Adrenal gland (tissue), 12 donors: ENCODE measurements around the gene POLR3GL. TPM values are rescaled to one million over a fixed set of nuclear protein-coding genes. Genes with fewer than 3 reads are reported as not detected.

Experiments
- DNase-seq, 7 donors: peaks; one replicate each; pipeline ENCODE4 v3.0.0-alpha.2; 2019 to 2020
- H3K27ac ChIP-seq, 5 donors: fragments of 200-600 bp; sonication (generic) in 4 of 5; 1 replicate in 3 of 5; 2 replicates in 2 of 5; pipeline versions ENCODE4 v1.5.1 to v1.8.0; 2016 to 2020; ENCODE audit warnings: mild to moderate bottlenecking in 1 of 5
- H3K27me3 ChIP-seq: fragments of 200-600 bp; 2 replicates; pipeline ENCODE4 v1.8.0; 2021
- H3K36me3 ChIP-seq, 2 donors: fragments of 200-600 bp; replicated peaks in 1 of 2; 1 replicate in 1 of 2; 2 replicates in 1 of 2; pipeline versions ENCODE4 v1.5.1 to v1.8.0; 2018 to 2022
- H3K4me1 ChIP-seq, 2 donors: fragments of 200-600 bp; replicated peaks in 1 of 2; 1 replicate in 1 of 2; 2 replicates in 1 of 2; pipeline versions ENCODE4 v1.5.1 to v1.8.0; 2018 to 2021
- H3K4me3 ChIP-seq, 4 donors: fragments of 200-600 bp; sonication (generic) in 3 of 4; one replicate each; pipeline ENCODE4 v1.5.1; 2016 to 2018
- H3K9me3 ChIP-seq, 3 donors: fragments of 200-600 bp; sonication (generic) in 1 of 3; replicated peaks in 1 of 3; 1 replicate in 2 of 3; 2 replicates in 1 of 3; pipeline versions ENCODE4 v1.5.1 to v1.8.0; 2016 to 2021
- CTCF ChIP-seq, 6 experiments: fragments of 450-650 bp in 4 of 6; fragments of 200-600 bp in 2 of 6; sonication (generic) in 1 of 6; IDR thresholded peaks; 1 replicate in 5 of 6; 2 replicates in 1 of 6; pipeline versions ENCODE4 v1.5.1 to v1.8.0; 2016 to 2021; ENCODE audit warnings: antibody characterized with exemption in 6 of 6, mild to moderate bottlenecking in 2 of 6, moderate library complexity in 1 of 6
- POLR2A ChIP-seq, 2 donors: fragments of 450-650 bp; IDR thresholded peaks; one replicate each; pipeline ENCODE4 v1.6.1; 2017; ENCODE audit warnings: antibody characterized with exemption in 2 of 2, mild to moderate bottlenecking in 2 of 2, moderate library complexity in 1 of 2
- WGBS, 4 donors: extraction: QIAGEN DNeasy Blood & Tissue Kit in 2 of 4; methylation state at CpG; one replicate each; pipeline versions ENCODE4 v1.1.5 to v1.1.7; 2013 to 2017; 5-methylcytosine and 5-hydroxymethylcytosine counted together
- intact Hi-C, 2 donors: fragments of 100-400 bp; cut with DNase I; formaldehyde crosslinking; loops; one replicate each; pipeline versions ENCODE4 v1.14.1 to v1.15.0; 2022 to 2023
- polyA plus RNA-seq, 3 donors: library from polyadenylated mRNA; stranded (reverse); fragments of 200-250 nt in 2 of 3; fragments of 350-450 nt in 1 of 3; fragmentation: Illumina TruSeq in 1 of 3; extraction: RNeasy Lipid Tissue Mini Kit (QIAGEN cat#74804) in 1 of 3; gene quantifications; one replicate each; pipeline ENCODE4 v1.2.3, GENCODE V29; 2013 to 2014
- total RNA-seq, 9 donors: library from RNA; depleted of rRNA in 4 of 9; stranded (reverse); fragments of >200 nt in 4 of 9; fragments of 120-200 nt in 1 of 9; fragmentation: NEBNext Ultra II Directional in 1 of 9; extraction: Animal tissue kit (Norgen Biotek cat#: 25700) in 1 of 9; gene quantifications; one replicate each; pipeline versions ENCODE4 v1.1.0 to v1.2.4, GENCODE V29; 2013 to 2023
- donor health status: healthy with polysubstance abuse.
- donor health status: Bipolar disorder and iron deficiency.
- donor health status: DM: yes; HTN: yes; CAD: no.
- donor health status: DM: no; HTN: no; CAD: no.
- donor health status: DM: no; HTN: no; CAD: no.
- donor health status: DM: yes; HTN: yes; CAD: no.

POLR3GL gene
- total and polyA plus RNA-seq, 12 donors = 18.4 to 48.7 (median 32.4) TPM

DNA sequence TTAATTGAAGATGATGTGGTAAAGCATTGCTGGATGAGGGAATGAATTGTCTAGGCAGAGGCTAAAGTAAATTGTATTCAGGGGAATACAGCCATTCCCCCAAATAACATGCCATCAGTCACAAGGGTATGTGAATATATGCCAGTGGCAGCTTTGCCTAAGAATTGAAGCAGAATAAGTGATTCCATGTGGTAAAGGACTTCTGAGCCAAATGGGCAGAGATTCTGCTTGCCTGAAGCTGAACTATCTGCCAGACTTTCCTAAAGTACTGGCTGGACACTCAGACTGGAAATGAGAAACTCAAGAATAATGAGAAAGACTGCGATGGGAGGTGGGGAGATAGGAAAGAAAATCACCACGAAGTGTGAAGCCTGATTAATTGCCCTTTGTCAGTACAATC is 9.1 kb upstream of the POLR3GL start:
- DNase-seq = no peak
- no peaks in the 10 kb centered on the region for H3K9me3 ChIP-seq
- no peak overlapping the region for H3K4me3 ChIP-seq
- peaks cover 31 to 47% of the 10 kb centered on the region in 2 donors for H3K4me1 ChIP-seq
- TF ChIP-seq CTCF (IDR thresholded peaks at IDR 0.05) (no peak), POLR2A (IDR thresholded peaks at IDR 0.05) (no peak)
- H3K27ac ChIP-seq = peak overlapping the region in 2 of 5 donors; percentile 43 to 99
- intact Hi-C loops = no loop called here
- H3K36me3 ChIP-seq = peaks cover 0 to 4% of the 10 kb centered on the region in 2 donors
- H3K27me3 ChIP-seq = no peaks in the 10 kb centered on the region
- 16 to 29% (median 22%) methylated on average over 2 of the region's 2 CpGs for WGBS, 4 donors

DNA sequence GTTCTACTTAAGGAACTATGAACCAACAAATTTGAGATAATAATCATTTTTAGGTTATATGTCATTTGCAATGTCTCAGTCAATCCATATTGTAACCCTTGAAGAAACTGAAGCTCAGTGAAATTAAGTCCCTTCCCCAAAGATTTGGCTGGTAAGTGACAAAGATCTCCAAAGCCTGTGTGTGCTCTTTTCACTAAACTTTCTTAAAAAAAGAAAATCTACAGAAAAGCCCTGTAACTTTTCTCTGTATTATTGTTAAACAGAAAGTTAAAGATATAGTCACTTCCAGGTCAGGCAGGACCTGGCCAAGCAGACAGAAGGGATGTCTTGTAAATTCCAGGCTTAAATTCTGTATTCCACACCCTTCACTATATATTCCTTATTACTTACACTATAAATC is 8.1 kb upstream of the POLR3GL start:
- no peak for TF ChIP-seq POLR2A (IDR thresholded peaks at IDR 0.05)
- no peak for TF ChIP-seq CTCF (IDR thresholded peaks at IDR 0.05)
- Histone ChIP-seq H3K9me3 (no peaks in the 10 kb centered on the region), H3K4me1 (peaks cover 38 to 51% of the 10 kb centered on the region in 2 donors), H3K27ac (peak overlapping the region; percentile 84 to 100 (median 92)), H3K36me3 (no peaks in the 10 kb centered on the region), H3K27me3 (no peaks in the 10 kb centered on the region), H3K4me3 (peak overlapping the region in 2 of 4 donors; percentile 39 to 95)
- intact Hi-C loops = no loop called here
- DNase-seq = no peak

GRCh38 chr1:145956781-145957442 is 7.6 kb upstream of the POLR3GL start:
- Histone ChIP-seq H3K27me3 (no peaks in the 10 kb centered on the region), H3K36me3 (no peaks in the 10 kb centered on the region), H3K4me3 (peak overlapping the region in 3 of 4 donors; percentile 36 to 95 (median 39)), H3K27ac (peak overlapping the region; percentile 84 to 100 (median 92)), H3K4me1 (peaks cover 44 to 54% of the 10 kb centered on the region in 2 donors), H3K9me3 (no peaks in the 10 kb centered on the region)
- TF ChIP-seq POLR2A (IDR thresholded peaks at IDR 0.05) (no peak), CTCF (IDR thresholded peaks at IDR 0.05) (peak in 1 of 6 experiments; percentile 6)
- intact Hi-C loops = no loop called here
- 0 to 1% (median 0%) methylated on average over 3 of the region's 3 CpGs for WGBS, 4 donors
- DNase-seq = peak; percentile 59 to 85 (median 77)

DNA sequence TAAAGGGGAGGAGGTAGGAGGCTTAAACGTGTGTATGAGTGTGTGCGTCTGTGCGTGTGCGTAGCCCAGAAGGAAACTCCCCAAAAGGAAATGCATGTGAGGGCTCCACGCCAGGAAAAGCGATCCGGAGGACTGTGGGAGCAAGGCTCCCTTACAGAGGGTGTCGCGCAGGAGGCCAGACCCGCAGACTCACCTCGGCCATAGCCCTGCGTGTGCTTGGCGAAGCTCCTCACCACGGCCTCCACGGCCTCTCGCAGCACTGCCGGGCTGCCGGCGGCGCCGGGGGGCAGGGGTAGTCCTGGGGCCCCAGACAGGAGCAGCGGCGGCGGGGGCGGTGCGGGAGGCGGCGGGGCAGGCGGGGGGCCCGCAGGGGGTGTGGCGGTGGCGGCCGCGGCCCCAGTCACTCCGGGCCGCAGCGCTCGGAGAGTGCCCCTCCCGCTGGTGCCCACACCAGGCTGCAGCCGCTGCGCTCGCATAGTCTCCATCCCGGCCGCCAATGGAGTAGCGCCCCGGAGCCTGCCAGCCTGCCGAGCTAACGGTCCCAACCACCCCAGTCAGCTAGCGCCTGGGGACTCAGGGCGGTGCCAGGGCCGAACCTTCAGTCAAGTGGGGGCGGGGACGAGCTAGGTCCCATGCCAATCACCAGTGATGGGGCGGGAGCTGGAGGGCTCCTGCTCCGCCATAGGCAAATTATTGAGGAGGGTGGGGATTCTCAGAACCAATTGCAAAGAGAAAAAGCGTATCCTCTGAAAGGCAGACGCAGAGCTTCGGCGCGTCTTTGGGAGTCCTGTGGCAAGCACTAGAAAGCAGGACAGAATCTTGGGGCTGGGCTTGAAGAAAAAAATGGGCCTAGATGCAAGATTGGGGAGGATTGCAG is 6.8 kb upstream of the POLR3GL start, which contains the start of gene LIX1L:
TSS of gene LIX1L (minus strand) at position 575 of the 877 bp plus-strand sequence. CDS start at position 485, 90 bp downstream.
- intact Hi-C loops = no loop called here
- no peaks in the 10 kb centered on the region for H3K36me3 ChIP-seq
- peak within 1 kb of the TSS; percentile 84 to 100 (median 92) for H3K27ac ChIP-seq
- peak within 1 kb of the TSS in 3 of 4 donors; percentile 36 to 95 (median 39) for H3K4me3 ChIP-seq
- WGBS, 4 donors = 0 to 1% (median 0%) methylated on average over 17 to 60 of the region's 60 CpGs
- H3K9me3 ChIP-seq = no peaks in the 10 kb centered on the region
- H3K4me1 ChIP-seq = peaks cover 46 to 57% of the 10 kb centered on the region in 2 donors
- no peak for TF ChIP-seq CTCF (IDR thresholded peaks at IDR 0.05)
- TF ChIP-seq POLR2A (IDR thresholded peaks at IDR 0.05) = peak; percentile 71 to 91
- peak; percentile 97 to 98 (median 98) for DNase-seq
- no peaks in the 10 kb centered on the region for H3K27me3 ChIP-seq
